NT2/D1 (cell line): ENCODE results near the gene EPN1.

ENCODE experiments used
- SUZ12 ChIP-seq: IDR thresholded peaks from 2 replicates; pipeline ENCODE4 v1.6.1; 2011; ENCODE audit not compliant: insufficient read length, insufficient read depth; ENCODE audit errors: extremely low read depth
- YY1 ChIP-seq: IDR thresholded peaks from 2 replicates; pipeline ENCODE4 v1.6.1; 2011; ENCODE audit not compliant: insufficient read length, insufficient read depth
- ZNF274 ChIP-seq: IDR thresholded peaks from 2 replicates; pipeline ENCODE4 v1.6.1; 2011; ENCODE audit warnings: mild to moderate bottlenecking, low read depth, low read length

DNA sequence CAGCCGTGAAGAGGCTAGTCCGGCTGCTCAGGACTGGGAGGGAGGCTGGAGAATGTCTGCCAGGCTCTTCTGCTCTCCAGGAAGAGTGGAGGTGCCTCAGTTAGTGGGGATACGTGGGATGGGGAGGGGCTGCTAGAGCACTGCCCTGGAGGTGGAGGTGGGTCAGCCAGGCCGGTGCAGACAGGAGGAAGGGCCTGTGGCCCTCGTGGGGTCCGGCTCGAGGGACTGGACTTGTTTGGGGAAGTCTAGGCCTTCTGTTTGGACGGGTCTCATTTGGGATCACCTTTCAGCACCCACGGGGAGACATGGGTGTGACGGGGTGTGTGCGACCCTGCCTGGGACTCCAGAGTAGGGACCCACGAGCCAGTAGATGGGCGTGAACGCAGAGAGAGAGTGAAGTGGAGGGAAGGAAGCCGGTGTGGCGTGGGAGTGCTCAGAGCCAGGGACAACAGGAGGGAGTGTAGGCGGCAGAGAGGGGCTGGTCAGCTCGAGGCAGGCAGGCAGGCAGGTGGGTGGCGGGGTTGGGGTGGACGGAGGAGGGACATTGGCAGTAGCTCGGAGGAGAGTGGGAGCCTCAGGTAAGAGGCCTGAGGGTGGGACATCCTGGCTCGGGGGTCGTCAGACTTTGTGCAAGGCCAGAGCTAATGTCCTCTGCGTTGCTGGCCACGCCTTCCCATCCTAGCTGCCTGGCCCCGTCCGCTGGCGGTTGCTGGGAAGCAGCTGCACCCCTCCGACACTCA lies 11.5 kb downstream of the EPN1 start:
- TF ChIP-seq YY1 (no peak), ZNF274 (no peak), SUZ12 (no peak)
